K562 (cell line): ENCODE measurements around the gene PRSS27. TPM values are rescaled to one million over a fixed set of nuclear protein-coding genes. Genes with fewer than 3 reads are reported as not detected.

Experiments
- ATAC-seq: fragments of 200-7000 bp; cut with Tn5 transposase; 3 replicates; pipeline ENCODE4 v1.9.1; 2020; ENCODE audit warnings: moderate library complexity
- BruUV-seq: library from RNA; stranded (reverse); fragments of 400-500 nt; replicated peaks from 2 replicates; lab custom pipeline; 2021; lab: Mats Ljungman, UMichigan
- CTCF ChIA-PET: fragments of 300-600 bp; formaldehyde crosslinking; extraction: SDS; loops from one replicate; lab custom pipeline; 2021; ENCODE audit warnings: low intra/inter-chr PET ratio; lab: Yijun Ruan, JAX
- POLR2A ChIA-PET: fragments of 300-600, 350-650 bp; sonication (Branson Sonifier 250); formaldehyde crosslinking; extraction: SDS; loops from one replicate; lab custom pipeline; 2021; ENCODE audit warnings: antibody characterized with exemption, inconsistent platforms; lab: Yijun Ruan, JAX
- DNase-seq, 4 experiments: peaks; one replicate each; pipeline versions ENCODE4 v3.0.0 to v3.0.0-alpha.2; 2011 to 2018; ENCODE audit warnings: low spot score in 3 of 4, mixed read lengths in 3 of 4; ENCODE audit errors: extremely low read depth in 1 of 4
- FAIRE-seq: peaks from 2 replicates; lab custom pipeline; 2011; peaks lifted over from hg19 to GRCh38; lab: Jason Lieb, UNC
- H2AFZ ChIP-seq: 2 replicates; pipeline ENCODE4 v1.6.0; 2011; ENCODE audit warnings: low read depth, low read length, control low read depth, inconsistent platforms
- H3K27ac ChIP-seq: fragments of 200-600 bp; 3 replicates; pipeline ENCODE4 v1.8.0; 2011; ENCODE audit warnings: low read depth, mild to moderate bottlenecking, control low read depth, inconsistent platforms, low read length, moderate library complexity, mixed read lengths; ENCODE audit errors: extremely low read depth
- H3K27me3 ChIP-seq, 2 experiments: fragments of 300-600 bp in 1 of 2; 2 replicates in 1 of 2; 3 replicates in 1 of 2; pipeline versions ENCODE4 v1.6.0 to v1.8.0; 2011; ENCODE audit warnings: inconsistent platforms in 2 of 2, low read length in 2 of 2, mild to moderate bottlenecking in 1 of 2, mixed read lengths in 1 of 2, moderate library complexity in 1 of 2; ENCODE audit not compliant: control insufficient read depth in 2 of 2, insufficient read depth in 2 of 2
- H3K36me3 ChIP-seq: fragments of 300-600 bp; 3 replicates; pipeline ENCODE4 v1.8.0; 2011; ENCODE audit warnings: mild to moderate bottlenecking, low read length, inconsistent platforms; ENCODE audit not compliant: control insufficient read depth, insufficient read depth
- H3K4me1 ChIP-seq, 2 experiments: fragments of 200-600 bp in 1 of 2; replicated peaks in 1 of 2; 2 replicates in 1 of 2; 3 replicates in 1 of 2; pipeline versions ENCODE4 v1.5.1 to v1.8.0; 2011; ENCODE audit warnings: inconsistent platforms in 2 of 2, low read length in 2 of 2, mild to moderate bottlenecking in 1 of 2, mixed read lengths in 1 of 2, moderate library complexity in 1 of 2; ENCODE audit not compliant: control insufficient read depth in 2 of 2, insufficient read depth in 2 of 2
- H3K4me2 ChIP-seq: 2 replicates; pipeline ENCODE4 v1.6.1; 2011; ENCODE audit warnings: low read length, control low read depth, inconsistent platforms, mixed read lengths; ENCODE audit not compliant: insufficient read depth
- H3K4me3 ChIP-seq: fragments of 200-600 bp; sonication (generic), shearing (Covaris generic); 2 replicates; pipeline ENCODE4 v1.5.1; 2016; ENCODE audit warnings: control low read depth, inconsistent platforms
- H3K79me2 ChIP-seq: fragments of 200-600 bp; 3 replicates; pipeline ENCODE4 v1.8.0; 2011; ENCODE audit warnings: low read length, inconsistent platforms; ENCODE audit not compliant: control insufficient read depth, insufficient read depth
- H3K9ac ChIP-seq, 2 experiments: 2 replicates each; pipeline versions ENCODE4 v1.6.0 to v1.6.1; 2011; ENCODE audit warnings: low read depth in 2 of 2, low read length in 2 of 2, control low read depth in 1 of 2, inconsistent platforms in 1 of 2, mild to moderate bottlenecking in 1 of 2, mixed read lengths in 1 of 2; ENCODE audit not compliant: insufficient read depth in 1 of 2
- H3K9me1 ChIP-seq: one replicate; pipeline ENCODE4 v1.6.0; 2011; ENCODE audit warnings: inconsistent platforms, mild to moderate bottlenecking, low read length, moderate library complexity; ENCODE audit not compliant: control insufficient read depth, insufficient read depth
- H3K9me3 ChIP-seq: replicated peaks from 2 replicates; pipeline ENCODE4 v1.5.1; 2011; ENCODE audit warnings: low read depth, low read length, inconsistent platforms; ENCODE audit not compliant: control insufficient read depth, insufficient read depth
- H4K20me1 ChIP-seq: replicated peaks from 2 replicates; pipeline ENCODE4 v1.6.1; 2011; ENCODE audit warnings: low read length, inconsistent platforms, mixed read lengths; ENCODE audit not compliant: control insufficient read depth, insufficient read depth
- ELK1 ChIP-seq: sonication (generic); formaldehyde crosslinking; IDR thresholded peaks from 2 replicates; pipeline ENCODE4 v1.8.1; 2022; ENCODE audit warnings: missing genetic modification reagents
- KLF16 ChIP-seq: IDR thresholded peaks from 2 replicates; pipeline ENCODE4 v1.6.1; 2016; ENCODE audit warnings: antibody characterized with exemption
- MCM7 ChIP-seq, 2 experiments: fragments of 450-650 bp; IDR thresholded peaks; 2 replicates each; pipeline ENCODE4 v1.6.1; 2016 to 2018
- MYBL2 ChIP-seq, 2 experiments: fragments of 450-650 bp in 1 of 2; sonication (generic) in 1 of 2; formaldehyde crosslinking in 1 of 2; IDR thresholded peaks; 2 replicates each; pipeline versions ENCODE4 v1.6.1 to v1.8.1; 2017 to 2022; ENCODE audit warnings: borderline replicate concordance in 1 of 2, inconsistent platforms in 1 of 2, low read depth in 1 of 2, mild to moderate bottlenecking in 1 of 2, missing genetic modification reagents in 1 of 2, moderate library complexity in 1 of 2
- POLR2G ChIP-seq: fragments of 200-400 bp; formaldehyde crosslinking; IDR thresholded peaks from 2 replicates; pipeline ENCODE4 v1.6.1; 2017; ENCODE audit warnings: low read depth, mild to moderate bottlenecking, antibody characterized with exemption, low read length, moderate library complexity
- RHOXF2B ChIP-seq: fragments of 250-450 bp; sonication (Bioruptor Pico); conservative IDR thresholded peaks from 2 replicates; pipeline ENCODE4 v1.5.1; 2021
- SRSF3 ChIP-seq: fragments of 200-400 bp; formaldehyde crosslinking; IDR thresholded peaks from 2 replicates; pipeline ENCODE4 v1.6.1; 2016; ENCODE audit warnings: mild to moderate bottlenecking, low read length, moderate library complexity; ENCODE audit not compliant: insufficient read depth
- TSHZ1 ChIP-seq: fragments of 250-450 bp; sonication (Bioruptor Pico); IDR thresholded peaks from 2 replicates; pipeline ENCODE4 v1.4.0; 2020; ENCODE audit warnings: mild to moderate bottlenecking, moderate library complexity
- ZNF507 ChIP-seq: conservative IDR thresholded peaks from 2 replicates; pipeline ENCODE4 v1.6.1; 2017; ENCODE audit warnings: missing genetic modification characterization, missing compliant biosample characterization
- WGBS: fragments of 100-300 bp; shearing (Covaris generic); methylation state at CpG from one replicate; pipeline ENCODE4 v1.1.6; 2016; ENCODE audit warnings: low coverage, mixed read lengths; ENCODE audit not compliant: insufficient coverage; ENCODE audit errors: missing lambda C conversion rate; 5-methylcytosine and 5-hydroxymethylcytosine counted together
- in situ Hi-C: fragments of 300-500 bp; cut with MboI; formaldehyde crosslinking; loops from 4 replicates; pipeline ENCODE4 v1.15.0; 2018; ENCODE audit warnings: inconsistent platforms, mixed read lengths
- intact Hi-C: fragments of 100-400 bp; cut with micrococcal nuclease; formaldehyde crosslinking; loops from 2 replicates; pipeline ENCODE4 v1.14.2; 2022
- polyA plus RNA-seq, 8 experiments: library from polyadenylated mRNA; depleted of rRNA in 4 of 8; stranded (reverse) in 5 of 8; unstranded in 3 of 8; fragments of >200 nt; fragmentation: Nextera tagmentation in 2 of 8; fragmentation: Illumina TruSeq in 1 of 8; extraction: Ambion mirVana in 2 of 8; extraction: Trizol in 1 of 8; gene quantifications; 2 replicates each; pipeline versions ENCODE4 v1.2.1 to v1.2.3, GENCODE V29; 2011 to 2014; ENCODE audit warnings: inconsistent platforms in 1 of 8, missing spikeins in 1 of 8
- total RNA-seq, 7 experiments: library from RNA; depleted of rRNA in 6 of 7; stranded (reverse); fragments of >200 nt in 6 of 7; fragmentation: Illumina TruSeq in 2 of 7; extraction: Trizol in 2 of 7; gene quantifications; 2 replicates each; pipeline versions ENCODE4 v1.2.1 to v1.2.3, GENCODE V29; 2011 to 2021; ENCODE audit warnings: low replicate concordance in 1 of 7

Gene PRSS27
- total and polyA plus RNA-seq, 9 of the 15 experiments (the other 6 are each of a cell fraction or from before 2014, with no cell fraction given): 0.09 to 0.20 (median 0.17) TPM; not detected in 5

- 93% methylated on average over 16 of the region's 28 CpGs for WGBS
- no peak for DNase-seq
- Histone ChIP-seq H3K4me2 (no peak overlapping the region), H3K9me1 (peaks cover 3% of the 10 kb centered on the region), H3K9ac (no peak overlapping the region), H3K36me3 (peaks cover 58% of the 10 kb centered on the region; the same call in 2 of the 3 replicates), H3K79me2 (no peaks in the 10 kb centered on the region), H3K4me3 (no peak overlapping the region), H3K4me1 (peaks cover 0 to 15% of the 10 kb centered on the region in 2 experiments; a peak in 2 of 5 replicates), H3K27ac (no peak overlapping the region), H3K9me3 (no peaks in the 10 kb centered on the region), H4K20me1 (peaks cover 4% of the 10 kb centered on the region), H3K27me3 (no peaks in the 10 kb centered on the region), H2AFZ (no peak overlapping the region)
- ChIA-PET POLR2A (interaction anchor here (0.6 to 1.0 kb wide), 2 partner anchors 9 to 11 kb away, joined by 4 to 7 read pairs; no protein-coding TSS in a partner anchor), CTCF (no interaction called here)
- ATAC-seq: no peak
- in situ Hi-C loops (no loop called here), intact Hi-C loops (no loop called here)
- TF ChIP-seq POLR2G (0 out of 2 replicates have a peak, but pooled peaks have one; percentile 14), SRSF3 (no peak)
- no TSS peak for BruUV-seq
- FAIRE-seq: no peak
These were observed 21.7 kb downstream of the PRSS27 start for GRCh38 chr16:2698103-2698870.

- POLR2A ChIA-PET: no interaction called here
- Histone ChIP-seq H3K27ac (no peak overlapping the region), H3K4me2 (no peak overlapping the region), H3K27me3 (no peaks in the 10 kb centered on the region), H3K79me2 (no peaks in the 10 kb centered on the region), H3K9me3 (no peaks in the 10 kb centered on the region), H3K9ac (0 out of 4 replicates have a peak overlapping the region, but pooled peaks of 1 of the 2 experiments have one; percentile 4), H3K9me1 (peaks cover 4% of the 10 kb centered on the region), H3K36me3 (peaks cover 50% of the 10 kb centered on the region; the same call in 2 of the 3 replicates), H2AFZ (no peak overlapping the region), H3K4me1 (peaks cover 0 to 23% of the 10 kb centered on the region in 2 experiments; a peak in 2 of 5 replicates), H4K20me1 (peaks cover 8% of the 10 kb centered on the region), H3K4me3 (no peak overlapping the region)
- CTCF ChIA-PET: no interaction called here
- in situ Hi-C loops: no loop called here
- intact Hi-C loops: no loop called here
- BruUV-seq: no TSS peak
- 93% methylated on average over 17 of the region's 17 CpGs for WGBS
- FAIRE-seq (no peak), ATAC-seq (no peak), DNase-seq (no peak)
- no peak for TF ChIP-seq MCM7 (IDR thresholded peaks at IDR 0.05)
- no peak for TF ChIP-seq MYBL2 (IDR thresholded peaks at IDR 0.05; ENCODE audit: low read depth)
- no peak for TF ChIP-seq MYBL2 (CRISPR knock-in tag; IDR thresholded peaks at IDR 0.05; ENCODE audit: borderline replicate concordance)
- no peak for TF ChIP-seq TSHZ1 (CRISPR knock-in tag)
- no peak for TF ChIP-seq KLF16
- no peak for TF ChIP-seq RHOXF2B (CRISPR knock-in tag)
- TF ChIP-seq ZNF507: no peak
- TF ChIP-seq ELK1 (CRISPR knock-in tag): no peak
These were observed 22.5 kb downstream of the PRSS27 start for GRCh38 chr16:2697401-2697948.
